Left colon (tissue), 2 donors: Measurements from ENCODE around the gene RWDD3. TPM values are rescaled to one million over a fixed set of nuclear protein-coding genes. Genes with fewer than 3 reads are reported as not detected.

Experiments
- ATAC-seq: fragments of 200-7000 bp; cut with Tn5 transposase; one replicate; pipeline ENCODE4 v1.9.1; 2020; ENCODE audit warnings: mild to moderate bottlenecking, moderate library complexity
- DNase-seq, 2 donors: peaks; one replicate each; pipeline ENCODE4 v3.0.0-alpha.2; 2020
- intact Hi-C, 2 donors: fragments of 100-400 bp; cut with DNase I in 1 of 2; cut with micrococcal nuclease in 1 of 2; formaldehyde crosslinking; loops; one replicate each; pipeline versions ENCODE4 v1.11.2 to v1.14.0; 2022; cut with DNase I, micrococcal nuclease
- long read RNA-seq: library from polyadenylated mRNA; unstranded; transcript quantifications from one replicate; pipeline ENCODE4 v2.0.0, GENCODE V29; 2021
- total RNA-seq, 2 donors: library from RNA; stranded (reverse); fragmentation: NEBNext Ultra II Directional; extraction: Animal tissue kit (Norgen Biotek cat#: 25700); gene quantifications; one replicate each; pipeline ENCODE4 v1.2.1, GENCODE V29; 2021
- donor health status: DM: no; HTN: no; CAD: no.
- donor health status: DM: yes; HTN: yes; CAD: no.

RWDD3 gene
- total RNA-seq = 10 to 100 TPM; 13.3 to 23.1 TPM
- long read RNA-seq, partial matches to known transcripts = 0 of 16 reads
- long read RNA-seq, other reads (novel, unspliced or antisense) = 11 of 16 reads

- DNase-seq (peak; percentile 94 to 97), ATAC-seq (peak; percentile 92)
- intact Hi-C loops = loop anchor here in 1 of 2 donors (10.0 kb wide), 1 partner anchor 149 kb away; no protein-coding TSS in a partner anchor
Measured at GRCh38 chr1:95233737-95234500, at the start of gene RWDD3. RWDD3 (plus strand) TSS chr1:95234210; CDS start chr1:95234231, 21 bp downstream.

GRCh38 chr1:95186149-95186548 is 47.9 kb upstream of the RWDD3 start:
- intact Hi-C loops = no loop called here
- DNase-seq (no peak), ATAC-seq (no peak)

- ATAC-seq (no peak), DNase-seq (no peak)
- intact Hi-C loops = no loop called here
Measured at GRCh38 chr1:95193591-95193990, 40.4 kb upstream of the RWDD3 start.

- ATAC-seq (no peak), DNase-seq (no peak)
- intact Hi-C loops = no loop called here
Measured at GRCh38 chr1:95195046-95195445, 39.0 kb upstream of the RWDD3 start.

DNA sequence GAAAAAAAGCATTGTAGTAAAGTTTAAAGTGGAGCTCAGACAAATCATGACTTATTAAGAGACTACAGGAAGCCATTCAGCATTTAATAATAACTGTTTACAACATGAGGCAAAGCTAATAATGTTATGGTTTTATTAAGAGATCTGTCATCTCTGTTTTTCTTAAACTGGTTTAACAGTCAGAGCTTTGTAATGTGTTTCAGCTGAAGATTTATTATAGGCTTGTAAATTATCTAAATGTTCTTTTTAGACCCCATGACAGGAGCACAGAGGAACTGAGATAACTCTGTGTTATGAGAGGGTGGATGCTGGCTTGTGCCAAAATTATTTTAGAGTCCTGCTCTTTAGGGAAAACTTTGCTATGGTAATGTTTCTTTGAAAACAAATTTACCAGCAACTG is 38.0 kb upstream of the RWDD3 start:
- ATAC-seq (no peak), DNase-seq (no peak)
- intact Hi-C loops = no loop called here

GRCh38 chr1:95197616-95198252 is 36.3 kb upstream of the RWDD3 start:
- DNase-seq (no peak), ATAC-seq (no peak)
- intact Hi-C loops = no loop called here

- DNase-seq (no peak), ATAC-seq (no peak)
- intact Hi-C loops = no loop called here
Measured at GRCh38 chr1:95201905-95202304, 32.1 kb upstream of the RWDD3 start.

DNA sequence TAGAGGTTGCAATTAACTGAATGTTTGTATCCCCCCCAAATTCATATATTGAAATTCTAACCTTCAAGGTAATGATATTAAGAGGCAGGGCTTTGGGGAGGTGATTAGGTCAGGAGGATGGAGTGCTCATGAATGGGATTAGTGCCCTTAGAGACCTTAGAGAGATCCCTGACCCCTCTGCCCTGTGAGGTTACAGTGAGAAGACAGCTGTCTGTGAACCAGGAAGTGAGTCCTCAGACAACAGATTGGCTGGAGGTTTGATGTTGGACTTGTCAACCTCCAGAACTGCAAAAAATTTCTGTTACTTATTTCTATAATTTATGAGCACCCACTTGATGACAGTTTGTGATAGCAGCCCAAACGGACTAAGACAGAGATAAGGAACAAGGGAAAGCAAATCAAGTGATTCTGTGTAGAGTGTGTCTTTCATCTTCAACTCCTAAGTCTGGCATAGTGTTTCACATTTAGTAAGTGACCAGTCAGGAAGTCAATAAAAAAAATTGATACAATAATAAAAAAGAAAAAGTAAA is 30.0 kb upstream of the RWDD3 start:
- DNase-seq = no peak
- intact Hi-C loops = no loop called here
- ATAC-seq = peak; percentile 65

DNA sequence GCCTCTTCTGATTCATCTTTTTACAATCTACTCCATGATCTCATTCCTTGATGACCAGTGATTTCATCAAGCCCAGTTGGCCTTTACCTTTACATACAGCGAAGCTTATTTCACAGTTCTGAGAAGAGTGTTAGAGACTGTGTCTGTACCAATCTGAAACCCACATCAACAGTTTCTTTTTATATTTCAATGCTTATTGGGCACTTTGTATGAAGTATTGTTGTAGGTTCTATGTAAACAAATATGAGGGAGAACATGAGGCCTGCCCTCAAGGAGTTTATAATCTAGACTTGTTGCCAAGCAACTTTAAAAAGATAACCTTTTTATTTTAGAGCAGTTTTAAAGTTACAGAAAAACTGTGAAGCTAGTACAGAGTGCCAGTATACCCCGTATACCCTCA is 27.5 kb upstream of the RWDD3 start:
- DNase-seq (no peak), ATAC-seq (no peak)
- intact Hi-C loops = no loop called here

DNA sequence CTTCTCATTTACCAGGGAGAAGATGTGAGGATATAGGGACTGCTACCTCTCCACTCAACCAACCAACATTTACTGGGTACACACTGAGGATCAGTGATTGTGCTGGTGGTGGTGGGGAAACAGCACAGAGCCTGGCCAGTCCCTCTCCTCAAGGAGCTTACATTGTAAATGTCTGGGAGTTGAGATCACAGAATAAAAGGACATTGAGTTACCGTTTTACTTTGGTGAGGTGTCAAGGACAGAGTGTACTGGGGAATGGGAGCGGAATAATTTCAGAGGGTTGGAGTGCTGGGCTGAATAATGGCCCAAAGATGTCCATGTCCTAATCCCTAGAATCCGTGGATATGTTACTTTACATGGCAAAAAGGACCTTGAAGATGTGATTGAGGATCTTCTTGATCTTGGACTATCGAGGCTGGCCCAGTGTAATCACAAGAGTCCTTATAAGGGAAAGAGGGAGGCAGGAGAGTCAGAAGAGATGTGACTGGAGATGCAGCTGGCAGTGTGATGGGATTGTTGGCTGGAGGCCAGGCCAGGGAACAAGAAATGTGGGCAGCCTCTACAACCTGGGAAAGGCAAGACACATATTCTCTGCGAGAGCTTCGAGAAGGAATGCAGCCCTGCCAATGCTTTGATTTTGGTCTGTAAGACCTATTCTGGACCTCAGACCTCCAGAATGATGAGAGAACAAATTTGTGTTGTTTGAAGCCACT is 26.6 kb upstream of the RWDD3 start:
- DNase-seq (no peak), ATAC-seq (no peak)
- intact Hi-C loops = no loop called here

DNA sequence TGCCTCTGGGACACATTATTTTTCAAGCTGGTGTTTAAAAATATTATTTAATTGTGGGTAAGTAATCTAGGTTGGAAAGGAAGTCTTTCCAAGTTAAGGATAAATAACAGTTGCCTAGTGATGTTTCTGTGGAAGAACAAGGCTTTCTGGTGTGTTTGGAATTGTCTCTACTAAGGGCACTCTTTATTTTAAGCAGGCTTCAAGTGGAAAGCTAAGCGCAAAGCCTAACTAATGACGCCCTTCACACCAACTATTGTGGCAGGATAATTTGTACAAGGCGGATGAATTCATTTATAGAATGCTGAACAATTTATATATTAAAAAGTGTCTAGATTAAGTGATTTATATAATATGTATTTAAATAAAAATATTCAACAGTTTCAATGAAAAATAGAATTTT is 25.1 kb upstream of the RWDD3 start:
- DNase-seq (no peak), ATAC-seq (no peak)
- intact Hi-C loops = no loop called here

DNA sequence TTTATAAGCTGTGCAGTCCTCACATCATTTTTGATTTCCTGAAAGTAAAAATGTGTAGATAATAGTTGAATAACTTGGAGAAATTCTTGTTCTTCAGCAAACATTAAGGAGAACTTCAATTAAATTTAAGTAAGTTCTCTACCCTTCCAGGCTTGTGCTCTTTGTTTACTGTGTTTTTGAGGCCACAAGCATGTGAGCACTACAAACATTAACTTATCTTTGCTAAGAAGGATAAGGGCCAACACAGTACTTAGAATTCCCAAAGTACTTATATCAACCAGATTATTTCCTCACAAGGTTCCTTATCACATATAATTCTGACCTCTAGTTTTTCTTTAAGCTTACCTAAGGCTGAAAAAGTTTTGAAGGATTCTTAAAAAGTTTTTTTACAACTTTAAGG is 24.7 kb upstream of the RWDD3 start:
- no peak for DNase-seq
- intact Hi-C loops = no loop called here

GRCh38 chr1:95216292-95216990 is 17.6 kb upstream of the RWDD3 start:
- ATAC-seq (no peak), DNase-seq (no peak)

More for the DNA sequence above, 24.7 kb upstream of the RWDD3 start:
- ATAC-seq = no peak

DNA sequence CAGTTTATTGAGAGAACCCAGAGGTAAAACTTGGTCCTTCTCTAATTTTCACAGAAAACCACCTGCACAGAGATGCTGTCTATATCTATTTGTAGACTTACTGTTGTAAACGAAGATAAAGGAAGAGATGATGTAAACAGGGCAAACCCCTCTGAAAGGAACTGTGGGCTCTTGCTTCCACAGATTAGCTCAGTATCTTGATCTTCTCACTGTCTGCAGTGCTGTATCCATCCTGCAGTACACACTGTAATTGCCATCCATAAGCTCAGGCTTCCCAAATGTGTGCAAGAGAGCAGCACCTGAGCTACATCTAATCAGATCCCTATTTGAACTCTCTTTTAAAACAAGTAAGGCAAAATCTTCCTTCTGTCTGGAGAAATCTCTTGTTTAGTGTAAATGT is 16.6 kb upstream of the RWDD3 start:
- intact Hi-C loops = no loop called here
- DNase-seq (no peak), ATAC-seq (no peak)

More at GRCh38 chr1:95216292-95216990, 17.6 kb upstream of the RWDD3 start:
- intact Hi-C loops = no loop called here

DNA sequence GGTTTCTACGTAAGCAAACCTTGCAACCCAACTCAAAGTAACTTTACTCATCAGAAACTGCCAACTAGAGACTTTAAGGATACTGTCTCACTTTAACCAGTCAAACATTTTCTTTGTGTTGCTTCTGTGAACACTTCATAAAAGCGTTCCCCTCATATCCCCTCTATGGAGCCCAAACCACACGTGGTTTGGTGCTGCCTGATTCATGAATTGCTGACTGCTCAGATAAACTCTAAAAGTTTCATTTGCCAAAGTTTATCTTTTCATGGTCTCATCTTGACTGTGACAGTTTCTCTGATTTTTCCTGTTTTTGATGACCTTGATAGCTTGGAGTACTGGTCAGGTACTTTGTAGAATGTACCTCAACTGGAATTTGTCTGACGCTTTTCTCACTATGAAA is 14.6 kb upstream of the RWDD3 start:
- no peak for ATAC-seq
- DNase-seq = no peak
- intact Hi-C loops = no loop called here

GRCh38 chr1:95221306-95221705 is 12.7 kb upstream of the RWDD3 start:
- no peak for DNase-seq

GRCh38 chr1:95222629-95223028 is 11.4 kb upstream of the RWDD3 start:
- intact Hi-C loops = no loop called here
- DNase-seq = no peak
- ATAC-seq = peak; percentile 77

More at GRCh38 chr1:95221306-95221705, 12.7 kb upstream of the RWDD3 start:
- intact Hi-C loops = no loop called here
- no peak for ATAC-seq

DNA sequence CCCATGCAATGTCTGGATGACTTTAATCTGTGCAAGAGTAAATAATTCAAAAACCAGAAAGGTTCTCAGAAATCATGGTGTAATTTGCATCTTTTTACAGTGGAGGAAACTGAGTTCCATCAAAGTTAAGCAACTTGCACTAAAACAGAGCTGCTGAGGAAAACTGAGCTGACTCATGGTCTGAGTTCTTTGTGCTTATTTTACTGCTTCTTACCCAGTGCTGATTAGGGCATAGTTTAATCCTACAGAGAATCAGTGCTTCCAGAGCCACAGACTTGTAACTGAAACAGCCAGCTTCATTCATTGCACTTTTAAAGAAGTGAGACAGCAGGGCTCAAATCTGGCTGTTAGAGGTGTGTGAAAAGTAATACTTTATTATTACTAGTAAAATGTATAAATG is 10.9 kb upstream of the RWDD3 start:
- intact Hi-C loops = no loop called here
- ATAC-seq (peak; percentile 93), DNase-seq (no peak)
